ENCODE measurements around the gene CDK12.
"Not testable (repeated sequence)": the region's sequence is repeated elsewhere in the genome, so short reads cannot be mapped to it uniquely, and the experiment has no call there.

Gene CDK12

GRCh38 chr17:39461113-39461925 is at the start of gene CDK12:
Gene CDK12 (plus strand): TSS chr17:39461486. CDS start chr17:39462072, 586 bp downstream.
- DNase-seq, result peak; percentile 88 to 98

- DNase-seq, result no peak
Measured at GRCh38 chr17:39416141-39416540, 45.1 kb upstream of the CDK12 start.

GRCh38 chr17:39429600-39429999 is 31.7 kb upstream of the CDK12 start:
- DNase-seq, result no peak

GRCh38 chr17:39439868-39440267 is 21.4 kb upstream of the CDK12 start:
- DNase-seq, result not testable (repeated sequence)

- no peak for DNase-seq
Measured at GRCh38 chr17:39443326-39443725, 18.0 kb upstream of the CDK12 start.

GRCh38 chr17:39447561-39447960 is 13.7 kb upstream of the CDK12 start:
- no peak for DNase-seq

GRCh38 chr17:39450051-39450450 is 11.2 kb upstream of the CDK12 start:
- no peak for DNase-seq

- DNase-seq, result peak; percentile 80 to 95
Measured at GRCh38 chr17:39450847-39451581, 10.3 kb upstream of the CDK12 start, which contains the start of gene MED1. Gene MED1 (minus strand): TSS chr17:39451263. CDS start chr17:39451062, 201 bp downstream.

GRCh38 chr17:39455919-39456318 is 5.4 kb upstream of the CDK12 start:
- DNase-seq, result no peak

- peak in 1 of 2 donors; percentile 18 for DNase-seq
Measured at GRCh38 chr17:39461926-39462569, 762 bp downstream of the CDK12 start.

- no peak for DNase-seq
Measured at GRCh38 chr17:39462631-39463375, 1.5 kb downstream of the CDK12 start.

GRCh38 chr17:39464639-39465181 is 3.4 kb downstream of the CDK12 start:
- DNase-seq, result not testable (repeated sequence)

GRCh38 chr17:39468610-39469009 is 7.3 kb downstream of the CDK12 start:
- DNase-seq, result not testable (repeated sequence)

- DNase-seq, result no peak
Measured at GRCh38 chr17:39473310-39473709, 12.0 kb downstream of the CDK12 start.

- DNase-seq, result not testable (repeated sequence)
Measured at GRCh38 chr17:39479631-39480030, 18.3 kb downstream of the CDK12 start.

GRCh38 chr17:39483506-39483905 is 22.2 kb downstream of the CDK12 start:
- no peak for DNase-seq

- no peak for DNase-seq
Measured at GRCh38 chr17:39484178-39484577, 22.9 kb downstream of the CDK12 start.

GRCh38 chr17:39485555-39485954 is 24.3 kb downstream of the CDK12 start:
- no peak for DNase-seq

- DNase-seq, result no peak
Measured at GRCh38 chr17:39486242-39486641, 25.0 kb downstream of the CDK12 start.

- DNase-seq, result not testable (repeated sequence)
Measured at GRCh38 chr17:39487490-39487889, 26.2 kb downstream of the CDK12 start.

- no peak for DNase-seq
Measured at GRCh38 chr17:39487946-39488345, 26.7 kb downstream of the CDK12 start.

GRCh38 chr17:39496921-39497320 is 35.6 kb downstream of the CDK12 start:
- not testable (repeated sequence) for DNase-seq

Data from hippocampal formation (tissue), 2 donors.